AG04450 (cell line): ENCODE results near the gene KAT5. TPM values are rescaled to one million over a fixed set of nuclear protein-coding genes. Genes with fewer than 3 reads are reported as not detected.

Experiments
- CTCF ChIA-PET: fragments of 300-600, 350-600 bp; formaldehyde crosslinking; extraction: SDS; loops from one replicate; lab custom pipeline; 2022; ENCODE audit warnings: antibody characterized with exemption, inconsistent platforms; lab: Charles Lee
- POLR2A ChIA-PET: fragments of 350-600 bp; formaldehyde crosslinking; extraction: SDS; loops from one replicate; lab custom pipeline; 2021; ENCODE audit warnings: antibody characterized with exemption, inconsistent platforms; lab: Yijun Ruan, JAX
- DNase-seq: peaks from one replicate; pipeline ENCODE4 v3.0.0-alpha.2; 2011; ENCODE audit warnings: low read depth, low spot score
- H3K27ac ChIP-seq: one replicate; pipeline ENCODE4 v1.5.1; 2012; ENCODE audit warnings: low read depth, low read length, control low read depth
- H3K27me3 ChIP-seq: one replicate; pipeline ENCODE4 v1.6.0; 2012; ENCODE audit warnings: low read length; ENCODE audit not compliant: control insufficient read depth, insufficient read depth
- H3K4me3 ChIP-seq: 2 replicates; pipeline ENCODE4 v1.5.1; 2011; ENCODE audit warnings: mild to moderate bottlenecking, low read depth, low read length, control low read depth
- H3K9me3 ChIP-seq: 2 replicates; pipeline ENCODE4 v1.5.1; 2012; ENCODE audit warnings: low read length; ENCODE audit not compliant: control insufficient read depth, insufficient read depth
- CTCF ChIP-seq: IDR thresholded peaks from 2 replicates; pipeline ENCODE4 v1.5.1; 2011; ENCODE audit warnings: low read depth, low read length, control low read depth, inconsistent platforms
- polyA plus RNA-seq: library from polyadenylated mRNA; depleted of rRNA; stranded (reverse); fragments of >200 nt; gene quantifications from 2 replicates; pipeline ENCODE4 v1.2.3, GENCODE V29; 2011

The KAT5 gene
- polyA plus RNA-seq, 1 experiment, result 22.6 TPM

- no peak overlapping the region for H3K4me3 ChIP-seq
- TF ChIP-seq CTCF, result no peak
- DNase-seq, result no peak
- POLR2A ChIA-PET, result interaction anchor here (0.7 kb wide), 1 partner anchor 58 kb away, joined by 4 read pairs; no protein-coding TSS in a partner anchor
- CTCF ChIA-PET, result no interaction called here
- H3K9me3 ChIP-seq, result no peaks in the 10 kb centered on the region
- no peak overlapping the region for H3K27ac ChIP-seq
- peaks cover 11% of the 10 kb centered on the region for H3K27me3 ChIP-seq
Measured at GRCh38 chr11:65708451-65708850, 3.6 kb upstream of the KAT5 start.

GRCh38 chr11:65709661-65710060 is 2.4 kb upstream of the KAT5 start:
- no peak for DNase-seq
- POLR2A ChIA-PET, result interaction anchor here (0.7 kb wide), 1 partner anchor 313 kb away, joined by 5 read pairs; no protein-coding TSS in a partner anchor
- no peak overlapping the region for H3K27ac ChIP-seq
- CTCF ChIA-PET, result interaction anchor here (0.6 to 4.5 kb wide), 2 partner anchors 108 to 115 kb away, joined by 4 to 59 read pairs; no protein-coding TSS in a partner anchor
- no peak overlapping the region for H3K4me3 ChIP-seq
- no peak for TF ChIP-seq CTCF
- peaks cover 7% of the 10 kb centered on the region for H3K27me3 ChIP-seq
- H3K9me3 ChIP-seq, result no peaks in the 10 kb centered on the region

- CTCF ChIA-PET, result interaction anchor here (1.8 to 4.5 kb wide), 2 partner anchors 107 to 312 kb away, joined by 4 to 59 read pairs; no protein-coding TSS in a partner anchor
- H3K4me3 ChIP-seq, result no peak overlapping the region
- DNase-seq, result no peak
- TF ChIP-seq CTCF, result no peak
- no peaks in the 10 kb centered on the region for H3K9me3 ChIP-seq
- H3K27me3 ChIP-seq, result peaks cover 6% of the 10 kb centered on the region
- H3K27ac ChIP-seq, result no peak overlapping the region
- POLR2A ChIA-PET, result no interaction called here
Measured at GRCh38 chr11:65710421-65710820, 1.6 kb upstream of the KAT5 start.

GRCh38 chr11:65712633-65713076 is 603 bp downstream of the KAT5 start:
- peaks cover under 1% of the 10 kb centered on the region for H3K27me3 ChIP-seq
- no peak overlapping the region for H3K27ac ChIP-seq
- ChIA-PET CTCF (interaction anchor here (0.8 to 4.5 kb wide), 10 partner anchors 8 to 275 kb away, joined by 3 to 59 read pairs (median 5); partner anchors contain the start of genes AP5B1 and RNASEH2C), POLR2A (interaction anchor here (0.7 to 2.0 kb wide), 13 partner anchors 8 to 205 kb away, joined by 3 to 19 read pairs (median 5); partner anchors contain the start of genes AP5B1, CCDC85B, CFL1 and PCNX3)
- no peaks in the 10 kb centered on the region for H3K9me3 ChIP-seq
- peak overlapping the region; percentile 84 for H3K4me3 ChIP-seq
- no peak for TF ChIP-seq CTCF
- no peak for DNase-seq

- Histone ChIP-seq H3K27ac (no peak overlapping the region), H3K27me3 (no peaks in the 10 kb centered on the region), H3K4me3 (peak overlapping the region; percentile 84), H3K9me3 (no peaks in the 10 kb centered on the region)
- no peak for DNase-seq
- CTCF ChIA-PET, result interaction anchor here (2.3 to 4.5 kb wide), 2 partner anchors 13 to 104 kb away, joined by 6 to 59 read pairs; no protein-coding TSS in a partner anchor
- POLR2A ChIA-PET, result no interaction called here
- no peak for TF ChIP-seq CTCF
Measured at GRCh38 chr11:65713212-65713969, 1.3 kb downstream of the KAT5 start.
